Stomach (tissue), 9 donors: ENCODE measurements around the gene KLHL10. TPM values are rescaled to one million over a fixed set of nuclear protein-coding genes. Genes with fewer than 3 reads are reported as not detected.

Experiments
- DNase-seq, 2 donors: peaks; one replicate each; pipeline versions ENCODE4 v3.0.0 to v3.0.0-alpha.2; 2013 to 2019
- H3K27ac ChIP-seq, 5 donors: fragments of 200-600 bp in 4 of 5; sonication (generic) in 4 of 5; one replicate each; pipeline ENCODE4 v1.5.1; 2013 to 2019; ENCODE audit warnings: mild to moderate bottlenecking in 1 of 5, moderate library complexity in 1 of 5
- H3K27me3 ChIP-seq, 3 donors: fragments of 200-600 bp; sonication (generic); one replicate each; pipeline ENCODE4 v1.5.1; 2017 to 2019; ENCODE audit warnings: mixed run types in 1 of 3
- H3K36me3 ChIP-seq, 4 donors: fragments of 200-600 bp; sonication (generic); 1 replicate in 3 of 4; 2 replicates in 1 of 4; pipeline ENCODE4 v1.5.1; 2016 to 2019
- H3K4me1 ChIP-seq, 4 donors: fragments of 200-600 bp; sonication (generic); one replicate each; pipeline ENCODE4 v1.5.1; 2016 to 2019
- H3K4me3 ChIP-seq, 4 donors: fragments of 200-600 bp; sonication (generic) in 3 of 4; one replicate each; pipeline ENCODE4 v1.5.1; 2016 to 2019; ENCODE audit warnings: mild to moderate bottlenecking in 1 of 4
- H3K9me3 ChIP-seq, 4 donors: fragments of 200-600 bp; sonication (generic); one replicate each; pipeline ENCODE4 v1.5.1; 2016 to 2019
- EP300 ChIP-seq: sonication (generic); formaldehyde crosslinking; IDR thresholded peaks from one replicate; pipeline ENCODE4 v1.6.1; 2017; ENCODE audit warnings: antibody characterized with exemption
- POLR2A ChIP-seq, 4 donors: fragments of 450-650 bp; IDR thresholded peaks; one replicate each; pipeline ENCODE4 v1.6.1; 2016; ENCODE audit warnings: antibody characterized with exemption in 4 of 4, control low read depth in 2 of 4, mild to moderate bottlenecking in 1 of 4, moderate library complexity in 1 of 4
- POLR2AphosphoS5 ChIP-seq, 3 donors: sonication (generic); formaldehyde crosslinking; IDR thresholded peaks; one replicate each; pipeline ENCODE4 v1.6.1; 2016; ENCODE audit warnings: antibody characterized with exemption in 3 of 3
- WGBS, 5 donors: extraction: QIAGEN DNeasy Blood & Tissue Kit in 3 of 5; methylation state at CpG; one replicate each; pipeline versions ENCODE4 v1.1.5 to v1.1.7; 2013 to 2018; 5-methylcytosine and 5-hydroxymethylcytosine counted together
- intact Hi-C: fragments of 100-400 bp; cut with DNase I; formaldehyde crosslinking; loops from one replicate; pipeline ENCODE4 v1.15.1; 2023; ENCODE audit warnings: low total_unique reads
- polyA plus RNA-seq, 3 donors: library from polyadenylated mRNA; stranded (reverse); fragments of 200-250 nt; gene quantifications; one replicate each; pipeline ENCODE4 v1.2.3, GENCODE V29; 2013
- total RNA-seq, 5 donors: library from RNA; depleted of rRNA; stranded (reverse); fragments of >200 nt; gene quantifications; one replicate each; pipeline versions ENCODE4 v1.1.0 to v1.2.3, GENCODE V29; 2014 to 2016
- TF ChIP-seq, protein P1 (sequence below), 7 experiments: fragments of 450-650 bp in 4 of 7; fragments of 200-600 bp in 3 of 7; sonication (generic) in 3 of 7; IDR thresholded peaks; one replicate each; pipeline ENCODE4 v1.5.1; 2016 to 2019; ENCODE audit warnings: antibody characterized with exemption in 7 of 7, control low read depth in 2 of 7, mild to moderate bottlenecking in 1 of 7
- donor health status: healthy with polysubstance abuse.
- donor health status: Bipolar disorder and iron deficiency.
- donor health status: healthy.

Gene KLHL10
- total and polyA plus RNA-seq, 8 donors, result 0.23 to 1.1 TPM; not detected in 6

- no peak overlapping the region for H3K4me3 ChIP-seq
- no peaks in the 10 kb centered on the region for H3K9me3 ChIP-seq
- no peaks in the 10 kb centered on the region for H3K27me3 ChIP-seq
- TF ChIP-seq EP300, result no peak
- no peak for TF ChIP-seq POLR2AphosphoS5 (IDR thresholded peaks at IDR 0.05)
- TF ChIP-seq POLR2A (IDR thresholded peaks at IDR 0.05), result no peak
- TF ChIP-seq, protein P1, sequence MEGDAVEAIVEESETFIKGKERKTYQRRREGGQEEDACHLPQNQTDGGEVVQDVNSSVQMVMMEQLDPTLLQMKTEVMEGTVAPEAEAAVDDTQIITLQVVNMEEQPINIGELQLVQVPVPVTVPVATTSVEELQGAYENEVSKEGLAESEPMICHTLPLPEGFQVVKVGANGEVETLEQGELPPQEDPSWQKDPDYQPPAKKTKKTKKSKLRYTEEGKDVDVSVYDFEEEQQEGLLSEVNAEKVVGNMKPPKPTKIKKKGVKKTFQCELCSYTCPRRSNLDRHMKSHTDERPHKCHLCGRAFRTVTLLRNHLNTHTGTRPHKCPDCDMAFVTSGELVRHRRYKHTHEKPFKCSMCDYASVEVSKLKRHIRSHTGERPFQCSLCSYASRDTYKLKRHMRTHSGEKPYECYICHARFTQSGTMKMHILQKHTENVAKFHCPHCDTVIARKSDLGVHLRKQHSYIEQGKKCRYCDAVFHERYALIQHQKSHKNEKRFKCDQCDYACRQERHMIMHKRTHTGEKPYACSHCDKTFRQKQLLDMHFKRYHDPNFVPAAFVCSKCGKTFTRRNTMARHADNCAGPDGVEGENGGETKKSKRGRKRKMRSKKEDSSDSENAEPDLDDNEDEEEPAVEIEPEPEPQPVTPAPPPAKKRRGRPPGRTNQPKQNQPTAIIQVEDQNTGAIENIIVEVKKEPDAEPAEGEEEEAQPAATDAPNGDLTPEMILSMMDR (IDR thresholded peaks at IDR 0.05), result no peak
- intact Hi-C loops, result no loop called here
- no peak overlapping the region for H3K27ac ChIP-seq
- peaks cover 86 to 100% (median 99%) of the 10 kb centered on the region in 4 donors for H3K36me3 ChIP-seq
- no peaks in the 10 kb centered on the region for H3K4me1 ChIP-seq
- DNase-seq, result no peak
- 82 to 89% (median 86%) methylated on average over 6 of the region's 6 CpGs for WGBS, 5 donors
Observed at GRCh38 chr17:41888332-41888965, 50.8 kb downstream of the KLHL10 start.

DNA sequence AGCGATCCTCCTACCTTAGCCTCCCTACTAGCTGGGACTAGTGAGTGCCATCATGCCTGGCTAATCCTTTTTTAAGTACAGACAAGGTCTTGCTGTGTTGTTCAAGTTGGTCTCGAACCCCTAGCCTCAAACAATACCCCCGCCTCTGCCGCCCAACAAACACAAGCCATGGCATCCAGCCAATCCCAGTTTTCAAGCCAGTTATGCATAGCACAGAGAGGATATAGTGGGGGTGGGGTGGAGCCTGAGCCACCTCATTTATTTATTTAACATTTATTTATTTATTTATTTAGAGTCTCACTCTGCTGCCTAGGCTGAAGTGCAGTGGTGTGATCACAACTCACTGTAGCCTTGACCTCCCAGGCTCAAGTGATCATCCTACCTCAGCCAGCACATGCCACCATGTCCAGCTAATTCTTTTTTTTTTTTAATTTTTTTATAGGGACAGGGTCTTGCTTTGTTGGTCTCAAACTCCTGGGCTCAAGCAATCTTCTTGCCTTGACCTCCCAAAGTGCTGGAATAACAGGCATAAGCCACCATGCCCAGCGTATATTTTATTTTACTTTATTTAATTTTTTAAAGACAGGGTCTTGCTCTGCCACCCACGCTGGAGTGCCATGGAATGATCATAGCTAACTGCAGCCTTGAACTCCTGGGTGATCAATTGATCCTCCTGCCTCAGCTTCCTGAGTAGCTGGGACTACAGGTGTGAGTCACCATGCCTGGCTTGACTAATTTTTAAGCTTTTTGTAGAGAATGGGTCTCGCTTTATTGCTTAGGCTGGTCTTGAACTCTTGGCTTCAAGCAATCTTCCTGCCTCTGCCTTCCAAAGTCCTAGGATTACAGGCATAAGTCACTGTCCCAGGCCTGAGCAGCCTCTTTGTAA is 53.8 kb downstream of the KLHL10 start:
- H3K4me1 ChIP-seq, result peaks cover 0 to 18% (median 7%) of the 10 kb centered on the region in 4 donors
- no peaks in the 10 kb centered on the region for H3K9me3 ChIP-seq
- intact Hi-C loops, result no loop called here
- no peak for DNase-seq
- H3K27me3 ChIP-seq, result no peaks in the 10 kb centered on the region
- H3K27ac ChIP-seq, result no peak overlapping the region
- H3K36me3 ChIP-seq, result peaks cover 65 to 99% (median 98%) of the 10 kb centered on the region in 4 donors
- no peak overlapping the region for H3K4me3 ChIP-seq
- WGBS, 5 donors, result 92 to 97% (median 95%) methylated on average over 7 of the region's 7 CpGs
- TF ChIP-seq, protein P1 (IDR thresholded peaks at IDR 0.05), result no peak
- TF ChIP-seq POLR2AphosphoS5 (IDR thresholded peaks at IDR 0.05) (no peak), POLR2A (IDR thresholded peaks at IDR 0.05) (no peak), EP300 (no peak)

- DNase-seq, result no peak
- Histone ChIP-seq H3K36me3 (peaks cover 64 to 99% (median 98%) of the 10 kb centered on the region in 4 donors), H3K4me3 (no peak overlapping the region), H3K4me1 (peaks cover 0 to 18% (median 7%) of the 10 kb centered on the region in 4 donors), H3K27ac (no peak overlapping the region), H3K9me3 (no peaks in the 10 kb centered on the region), H3K27me3 (no peaks in the 10 kb centered on the region)
- TF ChIP-seq, protein P1 (IDR thresholded peaks at IDR 0.05), result no peak
- TF ChIP-seq POLR2AphosphoS5 (IDR thresholded peaks at IDR 0.05) (no peak), EP300 (no peak)
- 93 to 98% (median 96%) methylated on average over 4 of the region's 4 CpGs for WGBS, 5 donors
- intact Hi-C loops, result no loop called here
Observed at GRCh38 chr17:41892021-41892376, 54.4 kb downstream of the KLHL10 start.

DNA sequence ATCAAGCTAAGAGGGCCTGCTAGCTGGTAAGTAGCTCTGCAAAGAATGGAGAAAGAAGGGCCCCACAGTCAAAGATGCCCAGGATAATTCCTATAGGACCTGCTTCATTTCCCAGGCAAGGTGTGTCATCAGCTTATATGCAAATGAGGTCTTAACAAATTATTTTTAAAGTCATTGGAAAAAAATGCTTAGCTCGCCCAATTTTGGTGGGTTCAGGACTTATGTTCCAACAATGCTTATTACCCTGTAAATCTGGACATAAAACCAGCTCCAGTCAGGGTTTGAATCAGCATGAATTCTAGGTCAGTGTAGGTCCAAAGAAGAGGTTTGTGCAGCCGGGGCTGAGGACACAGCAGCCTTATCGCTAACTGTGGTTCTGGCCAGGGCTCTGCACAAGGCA is 55.8 kb downstream of the KLHL10 start:
- Histone ChIP-seq H3K27ac (no peak overlapping the region), H3K27me3 (no peaks in the 10 kb centered on the region), H3K4me1 (peaks cover 0 to 18% (median 7%) of the 10 kb centered on the region in 4 donors), H3K9me3 (no peaks in the 10 kb centered on the region), H3K4me3 (no peak overlapping the region), H3K36me3 (peaks cover 64 to 99% (median 98%) of the 10 kb centered on the region in 4 donors)
- no peak for DNase-seq
- TF ChIP-seq POLR2A (IDR thresholded peaks at IDR 0.05) (no peak), EP300 (no peak), POLR2AphosphoS5 (IDR thresholded peaks at IDR 0.05) (no peak)
- TF ChIP-seq, protein P1 (IDR thresholded peaks at IDR 0.05), result no peak
- intact Hi-C loops, result no loop called here
- 73 to 90% (median 87%) methylated on average over 3 of the region's 3 CpGs for WGBS, 5 donors
